ENCODE measurements around the gene SLC27A2. TPM values are rescaled to one million over a fixed set of nuclear protein-coding genes. Genes with fewer than 3 reads are reported as not detected.

SLC27A2 gene
- total and polyA plus RNA-seq, 2 experiments from 2014 or later: not detected

DNA sequence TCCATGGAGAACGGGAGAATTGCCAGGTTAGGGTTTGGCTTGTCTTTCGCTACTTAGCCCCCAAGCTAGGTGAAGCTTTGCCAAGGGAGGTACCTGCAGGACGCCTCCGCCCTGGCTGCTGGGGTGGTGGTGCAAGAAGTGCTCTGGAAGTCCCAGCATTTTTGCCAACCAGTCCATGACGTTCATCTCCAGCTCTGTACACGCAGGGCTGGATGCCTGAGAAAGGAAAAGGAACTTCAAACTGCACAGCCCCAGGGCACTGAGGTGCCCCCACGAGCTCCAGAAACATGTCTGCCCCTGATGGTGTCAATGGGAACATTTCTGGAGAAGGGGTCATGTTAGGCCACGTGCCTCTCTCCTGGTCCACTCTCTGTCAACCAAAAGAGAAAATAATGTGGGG, 75.3 kb downstream of the SLC27A2 start:
- Histone ChIP-seq H4K20me1 (ENCODE audit: insufficient read depth) (no peaks in the 10 kb centered on the region), H3K27me3 (replicated peaks; ENCODE audit: insufficient read depth) (peaks cover 6% of the 10 kb centered on the region; the same call in 1 of the 2 replicates), H3K36me3 (ENCODE audit: low read depth) (no peaks in the 10 kb centered on the region), H3F3A (ENCODE audit: insufficient read depth) (no peaks in the 10 kb centered on the region), H3K4me1 (ENCODE audit: insufficient read depth) (no peaks in the 10 kb centered on the region), H2AFZ (no peak overlapping the region), H3K9ac (no peak overlapping the region), H3K9me2 (ENCODE audit: insufficient read depth) (no peaks in the 10 kb centered on the region), H3K9me3 (ENCODE audit: low read depth) (no peaks in the 10 kb centered on the region), H3K27ac (no peak overlapping the region), H3K4me3 (no peak overlapping the region), H3K4me2 (ENCODE audit: unreplicated experiment) (no peak overlapping the region), H3K79me2 (ENCODE audit: insufficient read depth) (no peaks in the 10 kb centered on the region)
- 78 to 82% methylated on average over 8 of the region's 8 CpGs for WGBS, 2 experiments (ENCODE audit: low coverage in 1 of 2, low lambda C conversion rate in 2 of 2, missing lambda C conversion rate in 2 of 2)
- TF ChIP-seq EZH2 (IDR thresholded peaks at IDR 0.05; ENCODE audit: insufficient read depth, poor library complexity, severe bottlenecking): no peak
- no peak for DNase-seq
- in situ Hi-C loops (cut with MboI): no loop called here

DNA sequence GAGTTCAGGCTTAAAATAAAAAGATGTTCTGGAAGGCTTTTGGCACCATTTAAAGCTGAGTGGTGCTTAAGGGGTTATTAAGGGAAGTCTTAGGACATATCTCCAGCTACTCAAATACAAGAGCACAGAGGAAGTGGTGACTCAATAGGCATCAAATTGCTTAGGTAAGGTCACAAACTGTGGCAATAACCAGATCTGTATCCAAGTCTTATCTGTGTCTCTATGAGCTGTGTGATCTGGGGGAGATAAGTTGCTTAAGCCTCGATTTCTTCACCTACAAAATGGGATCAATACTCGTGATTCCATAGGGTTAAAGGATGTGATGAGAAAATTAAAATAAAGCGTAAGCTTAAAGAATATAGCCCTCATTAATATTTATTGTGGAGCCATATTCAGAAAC, 75.9 kb downstream of the SLC27A2 start:
- WGBS, 2 experiments (ENCODE audit: low coverage in 1 of 2, low lambda C conversion rate in 2 of 2, missing lambda C conversion rate in 2 of 2): 86 to 88% methylated on average over 3 of the region's 3 CpGs

GRCh38 chr15:50259276-50259675, 77.3 kb downstream of the SLC27A2 start:
- Histone ChIP-seq H3K9me2 (ENCODE audit: insufficient read depth) (no peaks in the 10 kb centered on the region), H3K9me3 (ENCODE audit: low read depth) (no peaks in the 10 kb centered on the region), H3K9ac (no peak overlapping the region), H2AFZ (no peak overlapping the region), H3K27ac (no peak overlapping the region), H3K79me2 (ENCODE audit: insufficient read depth) (no peaks in the 10 kb centered on the region), H3K36me3 (ENCODE audit: low read depth) (no peaks in the 10 kb centered on the region), H4K20me1 (ENCODE audit: insufficient read depth) (no peaks in the 10 kb centered on the region), H3F3A (ENCODE audit: insufficient read depth) (no peaks in the 10 kb centered on the region; the same call in 1 of the 2 replicates), H3K4me2 (ENCODE audit: unreplicated experiment) (no peak overlapping the region), H3K4me3 (no peak overlapping the region), H3K4me1 (ENCODE audit: insufficient read depth) (no peaks in the 10 kb centered on the region), H3K27me3 (replicated peaks; ENCODE audit: insufficient read depth) (peaks cover 14% of the 10 kb centered on the region)
- in situ Hi-C loops (cut with MboI): no loop called here
- TF ChIP-seq EZH2phosphoT487 (IDR thresholded peaks at IDR 0.05; ENCODE audit: insufficient read depth, low read depth) (no peak), EZH2 (IDR thresholded peaks at IDR 0.05; ENCODE audit: insufficient read depth, poor library complexity, severe bottlenecking) (no peak)
- no peak for DNase-seq
- WGBS, 2 experiments (ENCODE audit: low coverage in 1 of 2, low lambda C conversion rate in 2 of 2, missing lambda C conversion rate in 2 of 2): 69 to 75% methylated on average over 5 of the region's 5 CpGs

More for the DNA sequence above, 75.9 kb downstream of the SLC27A2 start:
- no peaks in the 10 kb centered on the region for H3K79me2 ChIP-seq (ENCODE audit: insufficient read depth)
- TF ChIP-seq EZH2 (IDR thresholded peaks at IDR 0.05; ENCODE audit: insufficient read depth, poor library complexity, severe bottlenecking) (no peak), EZH2phosphoT487 (IDR thresholded peaks at IDR 0.05; ENCODE audit: insufficient read depth, low read depth) (no peak)
- H3K27ac ChIP-seq: no peak overlapping the region
- H3F3A ChIP-seq (ENCODE audit: insufficient read depth): no peaks in the 10 kb centered on the region
- in situ Hi-C loops (cut with MboI): no loop called here
- no peak overlapping the region for H3K4me3 ChIP-seq
- peaks cover 5% of the 10 kb centered on the region; the same call in 1 of the 2 replicates for H3K27me3 ChIP-seq (replicated peaks; ENCODE audit: insufficient read depth)
- H3K4me2 ChIP-seq (ENCODE audit: unreplicated experiment): no peak overlapping the region
- H3K9me3 ChIP-seq (ENCODE audit: low read depth): no peaks in the 10 kb centered on the region
- H3K4me1 ChIP-seq (ENCODE audit: insufficient read depth): no peaks in the 10 kb centered on the region
- no peaks in the 10 kb centered on the region for H3K9me2 ChIP-seq (ENCODE audit: insufficient read depth)
- H4K20me1 ChIP-seq (ENCODE audit: insufficient read depth): no peaks in the 10 kb centered on the region
- no peak overlapping the region for H2AFZ ChIP-seq
- no peaks in the 10 kb centered on the region for H3K36me3 ChIP-seq (ENCODE audit: low read depth)
- H3K9ac ChIP-seq: no peak overlapping the region
- DNase-seq: peak; percentile 35

- H3F3A ChIP-seq (ENCODE audit: insufficient read depth): no peaks in the 10 kb centered on the region; the same call in 1 of the 2 replicates
- H3K4me2 ChIP-seq (ENCODE audit: unreplicated experiment): no peak overlapping the region
- in situ Hi-C loops (cut with MboI): no loop called here
- peaks cover 31% of the 10 kb centered on the region for H3K27me3 ChIP-seq (replicated peaks; ENCODE audit: insufficient read depth)
- H3K4me1 ChIP-seq (ENCODE audit: insufficient read depth): no peaks in the 10 kb centered on the region
- DNase-seq: no peak
- no peaks in the 10 kb centered on the region for H3K36me3 ChIP-seq (ENCODE audit: low read depth)
- H3K9me2 ChIP-seq (ENCODE audit: insufficient read depth): no peaks in the 10 kb centered on the region
- H3K4me3 ChIP-seq: no peak overlapping the region
- H4K20me1 ChIP-seq (ENCODE audit: insufficient read depth): no peaks in the 10 kb centered on the region
- no peaks in the 10 kb centered on the region for H3K79me2 ChIP-seq (ENCODE audit: insufficient read depth)
- WGBS, 2 experiments (ENCODE audit: low coverage in 1 of 2, low lambda C conversion rate in 2 of 2, missing lambda C conversion rate in 2 of 2): 69 to 78% methylated on average over 2 of the region's 2 CpGs
- H3K27ac ChIP-seq: no peak overlapping the region
- no peak overlapping the region for H3K9ac ChIP-seq
- TF ChIP-seq EZH2phosphoT487 (IDR thresholded peaks at IDR 0.05; ENCODE audit: insufficient read depth, low read depth) (no peak), EZH2 (IDR thresholded peaks at IDR 0.05; ENCODE audit: insufficient read depth, poor library complexity, severe bottlenecking) (no peak)
- H2AFZ ChIP-seq: no peak overlapping the region
- H3K9me3 ChIP-seq (ENCODE audit: low read depth): no peaks in the 10 kb centered on the region
Observed at GRCh38 chr15:50260969-50261496, 79.0 kb downstream of the SLC27A2 start.

GRCh38 chr15:50261981-50262380, 80.0 kb downstream of the SLC27A2 start:
- Histone ChIP-seq H3K4me3 (no peak overlapping the region), H3K79me2 (ENCODE audit: insufficient read depth) (no peaks in the 10 kb centered on the region), H3K4me2 (ENCODE audit: unreplicated experiment) (no peak overlapping the region), H3K9me2 (ENCODE audit: insufficient read depth) (no peaks in the 10 kb centered on the region), H3K9ac (no peak overlapping the region), H3K36me3 (ENCODE audit: low read depth) (no peaks in the 10 kb centered on the region), H3K4me1 (ENCODE audit: insufficient read depth) (no peaks in the 10 kb centered on the region), H3K27me3 (replicated peaks; ENCODE audit: insufficient read depth) (peaks cover 33% of the 10 kb centered on the region), H3K9me3 (ENCODE audit: low read depth) (no peaks in the 10 kb centered on the region), H2AFZ (no peak overlapping the region), H3K27ac (no peak overlapping the region), H4K20me1 (ENCODE audit: insufficient read depth) (no peaks in the 10 kb centered on the region), H3F3A (ENCODE audit: insufficient read depth) (no peaks in the 10 kb centered on the region; the same call in 1 of the 2 replicates)
- in situ Hi-C loops (cut with MboI): no loop called here
- TF ChIP-seq EZH2phosphoT487 (IDR thresholded peaks at IDR 0.05; ENCODE audit: insufficient read depth, low read depth) (no peak), EZH2 (IDR thresholded peaks at IDR 0.05; ENCODE audit: insufficient read depth, poor library complexity, severe bottlenecking) (no peak)
- 86 to 89% methylated on average over 3 of the region's 3 CpGs for WGBS, 2 experiments (ENCODE audit: low coverage in 1 of 2, low lambda C conversion rate in 2 of 2, missing lambda C conversion rate in 2 of 2)
- no peak for DNase-seq
